GM19043 (cell line): ENCODE measurements around the gene DONSON.

Experiments
- ATAC-seq: cut with Tn5 transposase; IDR thresholded peaks from one replicate; pipeline ENCODE4 v1.9.1; 2021; ENCODE audit warnings: low read depth; ENCODE audit not compliant: unreplicated experiment

DONSON gene

GRCh38 chr21:33562389-33562788 lies 26.1 kb downstream of the DONSON start:
- no peak for ATAC-seq

- no peak for ATAC-seq
These were observed 27.1 kb downstream of the DONSON start for GRCh38 chr21:33561373-33561772.

- no peak for ATAC-seq
These were observed 27.5 kb downstream of the DONSON start for GRCh38 chr21:33560965-33561364.

GRCh38 chr21:33559813-33560212 lies 28.7 kb downstream of the DONSON start:
- no peak for ATAC-seq

GRCh38 chr21:33558777-33559421 lies 29.6 kb downstream of the DONSON start:
- no peak for ATAC-seq

GRCh38 chr21:33557447-33557846 lies 31.0 kb downstream of the DONSON start:
- no peak for ATAC-seq

GRCh38 chr21:33554982-33555344 lies 33.5 kb downstream of the DONSON start:
- no peak for ATAC-seq

GRCh38 chr21:33554236-33554981 lies 34.1 kb downstream of the DONSON start:
- ATAC-seq: no peak

- ATAC-seq: no peak
These were observed 35.4 kb downstream of the DONSON start for GRCh38 chr21:33552999-33553598.

- ATAC-seq: no peak
These were observed 36.1 kb downstream of the DONSON start for GRCh38 chr21:33552093-33552998.

GRCh38 chr21:33551664-33552063 lies 36.8 kb downstream of the DONSON start:
- no peak for ATAC-seq

GRCh38 chr21:33550772-33551660 lies 37.5 kb downstream of the DONSON start:
- ATAC-seq: no peak

GRCh38 chr21:33549848-33550771 lies 38.4 kb downstream of the DONSON start:
- no peak for ATAC-seq

GRCh38 chr21:33546086-33546485 lies 42.4 kb downstream of the DONSON start:
- ATAC-seq: no peak

- ATAC-seq: no peak
These were observed 43.9 kb downstream of the DONSON start for GRCh38 chr21:33544451-33545195.

GRCh38 chr21:33543505-33544129 lies 44.9 kb downstream of the DONSON start:
- no peak for ATAC-seq

- ATAC-seq: peak; percentile 96
These were observed 45.6 kb downstream of the DONSON start, which contains the start of gene SON for GRCh38 chr21:33542640-33543504. TSS of gene SON (plus strand) at chr21:33543038. CDS start at chr21:33543093, 55 bp downstream.
